ENCODE results near the gene GLB1L.

DNA sequence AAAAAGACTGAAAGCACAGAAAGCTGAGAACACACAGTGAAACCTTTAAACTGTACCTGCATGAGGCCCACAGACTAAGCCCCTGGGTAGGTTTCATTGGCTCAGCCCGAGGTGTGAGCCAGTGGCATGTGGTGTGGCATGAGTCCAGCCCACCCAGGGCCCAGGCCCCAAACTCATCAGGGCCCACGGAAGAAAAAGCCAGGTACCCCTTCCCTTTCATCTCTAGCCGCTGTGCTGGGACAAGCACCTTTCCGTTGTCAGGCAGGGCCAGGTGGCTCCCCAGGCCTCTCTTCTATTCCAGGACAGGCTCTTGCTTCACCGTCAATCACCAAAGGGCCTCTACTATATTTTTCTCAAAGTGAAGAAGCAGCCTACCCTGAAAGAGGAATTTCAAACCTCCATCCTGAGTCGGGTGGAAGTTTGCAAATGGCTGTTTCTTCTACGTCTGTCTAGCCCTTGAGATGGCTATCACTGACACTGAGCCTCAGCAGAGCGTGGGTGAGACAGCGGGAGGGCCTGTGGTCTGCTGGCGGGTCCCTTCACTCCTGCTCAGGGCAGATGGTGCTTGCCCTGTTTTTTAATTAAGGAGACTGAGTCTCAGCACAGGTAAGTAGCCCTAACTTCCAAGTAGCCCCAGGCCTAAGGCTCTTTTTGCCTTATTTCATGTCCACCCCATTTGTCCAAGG lies 42.5 kb upstream of the GLB1L start:
- no peak for TF ChIP-seq POLR2AphosphoS5 (IDR thresholded peaks at IDR 0.05)
- TF ChIP-seq, protein P1, sequence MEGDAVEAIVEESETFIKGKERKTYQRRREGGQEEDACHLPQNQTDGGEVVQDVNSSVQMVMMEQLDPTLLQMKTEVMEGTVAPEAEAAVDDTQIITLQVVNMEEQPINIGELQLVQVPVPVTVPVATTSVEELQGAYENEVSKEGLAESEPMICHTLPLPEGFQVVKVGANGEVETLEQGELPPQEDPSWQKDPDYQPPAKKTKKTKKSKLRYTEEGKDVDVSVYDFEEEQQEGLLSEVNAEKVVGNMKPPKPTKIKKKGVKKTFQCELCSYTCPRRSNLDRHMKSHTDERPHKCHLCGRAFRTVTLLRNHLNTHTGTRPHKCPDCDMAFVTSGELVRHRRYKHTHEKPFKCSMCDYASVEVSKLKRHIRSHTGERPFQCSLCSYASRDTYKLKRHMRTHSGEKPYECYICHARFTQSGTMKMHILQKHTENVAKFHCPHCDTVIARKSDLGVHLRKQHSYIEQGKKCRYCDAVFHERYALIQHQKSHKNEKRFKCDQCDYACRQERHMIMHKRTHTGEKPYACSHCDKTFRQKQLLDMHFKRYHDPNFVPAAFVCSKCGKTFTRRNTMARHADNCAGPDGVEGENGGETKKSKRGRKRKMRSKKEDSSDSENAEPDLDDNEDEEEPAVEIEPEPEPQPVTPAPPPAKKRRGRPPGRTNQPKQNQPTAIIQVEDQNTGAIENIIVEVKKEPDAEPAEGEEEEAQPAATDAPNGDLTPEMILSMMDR (IDR thresholded peaks at IDR 0.05), result no peak
